PFSK-1 (cell line): Measurements from ENCODE around the gene ELAVL1.

ENCODE experiments used
- FOXP2 ChIP-seq: optimal IDR thresholded peaks from 2 replicates; pipeline ENCODE3; 2011; ENCODE audit warnings: borderline replicate concordance, control low read depth, inconsistent platforms; ENCODE audit not compliant: insufficient read depth; ENCODE audit errors: extremely low read length, extremely low read depth
- REST ChIP-seq, 2 experiments: IDR thresholded peaks; 2 replicates each; pipeline versions ENCODE4 v1.6.1 to v1.8.0; 2011 to 2012; ENCODE audit warnings: low read depth in 2 of 2, low read length in 2 of 2, control low read depth in 1 of 2, inconsistent platforms in 1 of 2, mild to moderate bottlenecking in 1 of 2, moderate library complexity in 1 of 2; ENCODE audit not compliant: insufficient read depth in 1 of 2
- TAF1 ChIP-seq: IDR thresholded peaks from 2 replicates; pipeline ENCODE4 v1.6.1; 2012; ENCODE audit warnings: low read length, control low read depth, borderline replicate concordance; ENCODE audit not compliant: insufficient read depth

- TF ChIP-seq FOXP2 (no peak), TAF1 (no peak), REST (IDR thresholded peaks at IDR 0.05; ENCODE audit: insufficient read depth in 1 of 2, low read depth in 2 of 2, low read length in 2 of 2) (no peak)
Measured at GRCh38 chr19:7942981-7943443, 62.4 kb downstream of the ELAVL1 start.
